Sigmoid colon (tissue), 7 donors: ENCODE results near the gene ESYT3. TPM values are rescaled to one million over a fixed set of nuclear protein-coding genes. Genes with fewer than 3 reads are reported as not detected.

Experiments
- DNase-seq: peaks from one replicate; pipeline ENCODE4 v3.0.0-alpha.2; 2019
- H3K27ac ChIP-seq, 4 donors: fragments of 200-600 bp; sonication (generic); one replicate each; pipeline ENCODE4 v1.5.1; 2016 to 2019; ENCODE audit warnings: mild to moderate bottlenecking in 1 of 4
- H3K27me3 ChIP-seq, 3 donors: fragments of 200-600 bp; sonication (generic); one replicate each; pipeline ENCODE4 v1.5.1; 2019; ENCODE audit warnings: mild to moderate bottlenecking in 1 of 3
- H3K36me3 ChIP-seq, 4 donors: fragments of 200-600 bp; sonication (generic); one replicate each; pipeline ENCODE4 v1.5.1; 2016 to 2019
- H3K4me1 ChIP-seq, 4 donors: fragments of 200-600 bp; sonication (generic); one replicate each; pipeline ENCODE4 v1.5.1; 2017 to 2019
- H3K4me3 ChIP-seq, 4 donors: fragments of 200-600 bp; sonication (generic); one replicate each; pipeline ENCODE4 v1.5.1; 2017 to 2019; ENCODE audit warnings: mild to moderate bottlenecking in 2 of 4, moderate library complexity in 1 of 4
- H3K9me3 ChIP-seq, 4 donors: fragments of 200-600 bp in 3 of 4; sonication (generic) in 3 of 4; one replicate each; pipeline versions ENCODE4 v1.5.1 to v1.6.1; 2013 to 2019
- CTCF ChIP-seq, 4 experiments: fragments of 450-650 bp in 3 of 4; fragments of 200-600 bp in 1 of 4; IDR thresholded peaks; one replicate each; pipeline ENCODE4 v1.5.1; 2016 to 2019; ENCODE audit warnings: antibody characterized with exemption in 4 of 4, mild to moderate bottlenecking in 3 of 4, moderate library complexity in 2 of 4
- EP300 ChIP-seq, 4 donors: sonication (generic); formaldehyde crosslinking; IDR thresholded peaks; one replicate each; pipeline ENCODE4 v1.6.1; 2017; ENCODE audit warnings: antibody characterized with exemption in 4 of 4
- POLR2A ChIP-seq, 2 donors: fragments of 450-650 bp; IDR thresholded peaks; one replicate each; pipeline ENCODE4 v1.6.1; 2016; ENCODE audit warnings: antibody characterized with exemption in 2 of 2, mild to moderate bottlenecking in 2 of 2, moderate library complexity in 2 of 2
- POLR2AphosphoS5 ChIP-seq, 4 donors: sonication (generic); formaldehyde crosslinking; IDR thresholded peaks; one replicate each; pipeline ENCODE4 v1.6.1; 2017; ENCODE audit warnings: antibody characterized with exemption in 4 of 4
- WGBS, 2 donors: extraction: QIAGEN DNeasy Blood & Tissue Kit; methylation state at CpG; one replicate each; pipeline ENCODE4 v1.1.7; 2013; 5-methylcytosine and 5-hydroxymethylcytosine counted together
- intact Hi-C: fragments of 100-400 bp; cut with DNase I; formaldehyde crosslinking; loops from one replicate; pipeline ENCODE4 v1.15.1; 2023
- polyA plus RNA-seq, 3 donors: library from polyadenylated mRNA; stranded (reverse); fragments of 200-250 nt; gene quantifications; one replicate each; pipeline ENCODE4 v1.2.3, GENCODE V29; 2013
- total RNA-seq, 4 donors: library from RNA; depleted of rRNA; stranded (reverse); fragments of >200 nt; gene quantifications; one replicate each; pipeline ENCODE4 v1.1.0, GENCODE V29; 2016
- donor health status: healthy with polysubstance abuse.
- donor health status: Bipolar disorder and iron deficiency.
- donor health status: healthy.

The ESYT3 gene
- total and polyA plus RNA-seq, 7 donors, result 0.23 to 19.4 (median 15.1) TPM

DNA sequence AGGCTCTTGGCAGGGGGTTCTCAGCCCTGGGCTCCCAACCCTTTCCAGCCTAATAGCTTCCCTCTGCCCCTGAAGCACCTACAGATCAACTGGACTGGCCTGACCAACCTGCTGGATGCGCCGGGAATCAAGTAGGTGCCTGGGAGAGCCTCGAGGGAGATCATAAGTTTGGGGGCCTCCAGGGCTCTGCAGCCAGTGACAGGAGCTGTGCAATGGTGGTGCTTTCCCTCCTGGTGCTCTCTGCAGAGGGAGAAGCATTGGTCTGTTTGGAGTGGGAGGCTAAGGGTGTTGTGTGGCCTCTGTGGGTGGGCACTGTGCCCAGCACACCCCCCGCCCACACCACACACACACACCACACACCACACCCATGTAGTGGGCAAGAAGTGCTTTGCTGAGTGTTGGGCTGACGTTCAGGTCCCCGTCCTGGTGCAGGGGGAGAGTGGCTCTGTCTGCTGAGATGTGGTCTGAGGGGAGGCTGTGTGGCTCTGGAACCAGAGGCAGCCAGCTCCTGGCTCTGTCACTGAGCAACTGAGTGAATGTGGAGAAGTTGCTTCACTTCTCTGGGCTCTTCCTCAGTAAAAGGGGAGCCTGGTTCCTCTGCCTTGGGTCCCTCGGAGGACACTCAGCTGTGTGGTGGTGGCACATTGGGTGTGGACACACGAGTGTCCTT, 26.3 kb downstream of the ESYT3 start:
- no peaks in the 10 kb centered on the region for H3K27me3 ChIP-seq
- no peaks in the 10 kb centered on the region for H3K9me3 ChIP-seq
- peaks cover 0 to 27% (median 21%) of the 10 kb centered on the region in 4 donors for H3K4me1 ChIP-seq
- no peak for TF ChIP-seq POLR2A (IDR thresholded peaks at IDR 0.05)
- no peak for TF ChIP-seq EP300 (IDR thresholded peaks at IDR 0.05)
- no peak for TF ChIP-seq POLR2AphosphoS5 (IDR thresholded peaks at IDR 0.05)
- TF ChIP-seq CTCF (IDR thresholded peaks at IDR 0.05), result no peak
- intact Hi-C loops, result no loop called here
- no peak overlapping the region for H3K4me3 ChIP-seq
- 74 to 84% methylated on average over 8 of the region's 8 CpGs for WGBS, 2 donors
- no peak overlapping the region for H3K27ac ChIP-seq
- peaks cover 0 to 20% (median 0%) of the 10 kb centered on the region in 4 donors for H3K36me3 ChIP-seq
- no peak for DNase-seq

DNA sequence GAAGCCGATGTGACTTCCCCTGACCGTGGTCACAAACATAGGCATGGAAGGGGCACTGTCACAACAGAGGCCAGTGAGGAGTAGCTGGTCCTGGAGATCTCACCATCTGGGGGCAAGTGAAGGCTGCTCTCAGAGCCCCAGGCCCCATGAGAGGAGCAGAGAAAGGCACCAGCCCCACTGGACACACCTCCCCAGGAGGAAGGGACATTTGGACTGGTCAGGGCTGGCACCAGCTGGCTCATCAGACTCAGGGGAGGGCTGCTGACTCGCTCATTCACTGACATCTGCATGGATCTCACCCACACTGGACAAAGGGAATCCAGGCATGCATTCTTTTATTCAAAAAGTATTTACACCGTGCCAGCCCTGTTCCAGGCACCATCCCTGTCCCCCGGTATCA, 26.8 kb downstream of the ESYT3 start:
- Histone ChIP-seq H3K4me3 (no peak overlapping the region), H3K9me3 (no peaks in the 10 kb centered on the region), H3K4me1 (peaks cover 0 to 21% (median 15%) of the 10 kb centered on the region in 4 donors), H3K27me3 (no peaks in the 10 kb centered on the region), H3K27ac (no peak overlapping the region), H3K36me3 (peaks cover 0 to 20% (median 0%) of the 10 kb centered on the region in 4 donors)
- intact Hi-C loops, result no loop called here
- 70 to 84% methylated on average over 5 of the region's 5 CpGs for WGBS, 2 donors
- TF ChIP-seq CTCF (IDR thresholded peaks at IDR 0.05) (no peak), POLR2AphosphoS5 (IDR thresholded peaks at IDR 0.05) (no peak), POLR2A (IDR thresholded peaks at IDR 0.05) (no peak), EP300 (IDR thresholded peaks at IDR 0.05) (no peak)
- DNase-seq, result no peak

- Histone ChIP-seq H3K4me1 (peaks cover 0 to 15% (median 9%) of the 10 kb centered on the region in 4 donors), H3K27ac (no peak overlapping the region), H3K4me3 (no peak overlapping the region), H3K9me3 (no peaks in the 10 kb centered on the region), H3K27me3 (no peaks in the 10 kb centered on the region), H3K36me3 (peaks cover 0 to 20% (median 0%) of the 10 kb centered on the region in 4 donors)
- WGBS, 2 donors, result 78 to 83% methylated on average over 4 of the region's 4 CpGs
- TF ChIP-seq POLR2A (IDR thresholded peaks at IDR 0.05) (no peak), POLR2AphosphoS5 (IDR thresholded peaks at IDR 0.05) (no peak), CTCF (IDR thresholded peaks at IDR 0.05) (no peak), EP300 (IDR thresholded peaks at IDR 0.05) (no peak)
- intact Hi-C loops, result no loop called here
- no peak for DNase-seq
Measured at GRCh38 chr3:138461896-138462295, 27.5 kb downstream of the ESYT3 start.

DNA sequence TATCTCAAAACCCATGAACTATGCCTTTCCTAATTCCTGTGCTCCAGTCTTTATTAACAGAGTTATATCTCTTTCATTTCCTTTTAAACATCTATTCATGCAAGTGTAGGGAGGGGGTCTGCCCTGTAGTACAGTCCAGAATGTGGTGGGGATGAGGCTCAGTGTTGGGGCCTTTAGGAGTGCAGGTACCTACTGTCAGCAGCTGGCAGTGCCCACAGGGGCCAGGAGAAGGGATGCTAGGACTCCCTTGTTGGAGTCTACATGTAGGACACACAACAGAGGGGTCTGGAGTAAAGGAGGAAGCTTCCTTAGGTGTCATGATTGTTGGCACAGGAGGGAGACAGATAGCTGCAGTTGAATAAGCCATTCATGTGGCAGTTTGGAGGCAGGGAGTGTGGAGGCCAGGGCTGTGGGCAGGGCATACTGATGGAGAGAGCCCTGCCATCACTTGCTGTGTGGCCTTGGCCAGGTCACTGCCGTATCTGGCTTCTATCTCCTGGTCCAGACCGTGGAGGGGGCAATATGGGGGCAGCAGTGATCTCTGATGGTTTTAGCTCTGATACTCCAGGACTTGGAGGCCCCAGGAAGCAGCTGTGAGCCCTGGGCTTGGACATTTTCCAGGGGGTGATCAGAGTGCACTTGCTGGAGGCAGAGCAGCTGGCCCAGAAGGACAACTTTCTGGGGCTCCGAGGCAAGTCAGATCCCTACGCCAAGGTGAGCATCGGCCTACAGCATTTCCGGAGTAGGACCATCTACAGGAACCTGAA, 29.5 kb downstream of the ESYT3 start:
- Histone ChIP-seq H3K4me3 (no peak overlapping the region), H3K4me1 (peaks cover 0 to 22% (median 14%) of the 10 kb centered on the region in 4 donors), H3K9me3 (no peaks in the 10 kb centered on the region), H3K36me3 (peaks cover 0 to 20% (median 0%) of the 10 kb centered on the region in 4 donors), H3K27ac (no peak overlapping the region), H3K27me3 (no peaks in the 10 kb centered on the region)
- DNase-seq, result no peak
- intact Hi-C loops, result no loop called here
- WGBS, 2 donors, result 76 to 80% methylated on average over 6 of the region's 6 CpGs
- no peak for TF ChIP-seq POLR2A (IDR thresholded peaks at IDR 0.05)
- TF ChIP-seq CTCF (IDR thresholded peaks at IDR 0.05), result no peak
- TF ChIP-seq EP300 (IDR thresholded peaks at IDR 0.05), result no peak
- no peak for TF ChIP-seq POLR2AphosphoS5 (IDR thresholded peaks at IDR 0.05)
